Measurements from ENCODE around the gene C11orf97.

The C11orf97 gene

DNA sequence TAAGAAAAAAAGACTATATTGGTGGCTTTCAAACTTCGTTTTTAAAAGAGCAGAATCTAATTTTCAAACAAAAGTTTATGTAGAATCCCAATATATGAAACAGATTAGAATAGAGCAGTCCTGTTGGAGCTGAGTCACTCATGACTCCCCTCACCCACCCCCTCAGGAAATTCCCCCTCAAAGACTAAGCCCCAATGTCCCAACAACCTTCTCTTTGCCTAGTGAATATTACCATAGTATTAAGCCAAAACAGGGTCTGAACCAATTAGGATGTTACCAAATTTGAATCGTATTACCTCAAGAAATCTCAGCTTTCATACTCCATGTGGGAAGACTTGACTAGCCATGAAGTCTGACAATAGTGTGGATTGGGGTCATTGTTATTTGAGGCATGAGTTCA is 47.1 kb downstream of the C11orf97 start:
- Histone ChIP-seq H3K4me2 (ENCODE audit: low read length) (no peak overlapping the region), H3K9me3 (ENCODE audit: control insufficient read depth, insufficient read depth, low read length) (no peaks in the 10 kb centered on the region), H3F3A (ENCODE audit: control insufficient read depth, insufficient read depth) (no peaks in the 10 kb centered on the region), H3K4me3 (ENCODE audit: low read length) (no peak overlapping the region), H3K4me1 (ENCODE audit: control insufficient read depth, low read length) (peaks cover 13% of the 10 kb centered on the region), H3K27me3 (ENCODE audit: control insufficient read depth, low read length) (no peaks in the 10 kb centered on the region), H3K36me3 (ENCODE audit: control insufficient read depth, low read length) (no peaks in the 10 kb centered on the region), H3K9me2 (replicated peaks; ENCODE audit: control insufficient read depth, low read length) (no peaks in the 10 kb centered on the region), H3K79me2 (ENCODE audit: control insufficient read depth, low read length) (no peaks in the 10 kb centered on the region), H3K27ac (ENCODE audit: low read depth, low read length) (no peak overlapping the region), H4K20me1 (ENCODE audit: control insufficient read depth, insufficient read depth, low read depth, low read length) (no peaks in the 10 kb centered on the region)
- TF ChIP-seq, protein P1, sequence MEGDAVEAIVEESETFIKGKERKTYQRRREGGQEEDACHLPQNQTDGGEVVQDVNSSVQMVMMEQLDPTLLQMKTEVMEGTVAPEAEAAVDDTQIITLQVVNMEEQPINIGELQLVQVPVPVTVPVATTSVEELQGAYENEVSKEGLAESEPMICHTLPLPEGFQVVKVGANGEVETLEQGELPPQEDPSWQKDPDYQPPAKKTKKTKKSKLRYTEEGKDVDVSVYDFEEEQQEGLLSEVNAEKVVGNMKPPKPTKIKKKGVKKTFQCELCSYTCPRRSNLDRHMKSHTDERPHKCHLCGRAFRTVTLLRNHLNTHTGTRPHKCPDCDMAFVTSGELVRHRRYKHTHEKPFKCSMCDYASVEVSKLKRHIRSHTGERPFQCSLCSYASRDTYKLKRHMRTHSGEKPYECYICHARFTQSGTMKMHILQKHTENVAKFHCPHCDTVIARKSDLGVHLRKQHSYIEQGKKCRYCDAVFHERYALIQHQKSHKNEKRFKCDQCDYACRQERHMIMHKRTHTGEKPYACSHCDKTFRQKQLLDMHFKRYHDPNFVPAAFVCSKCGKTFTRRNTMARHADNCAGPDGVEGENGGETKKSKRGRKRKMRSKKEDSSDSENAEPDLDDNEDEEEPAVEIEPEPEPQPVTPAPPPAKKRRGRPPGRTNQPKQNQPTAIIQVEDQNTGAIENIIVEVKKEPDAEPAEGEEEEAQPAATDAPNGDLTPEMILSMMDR (IDR thresholded peaks at IDR 0.05; ENCODE audit: low read depth, low read length, poor library complexity, severe bottlenecking) = no peak
- TF ChIP-seq EZH2phosphoT487 (IDR thresholded peaks at IDR 0.05; ENCODE audit: borderline replicate concordance, low read length) = no peak

DNA sequence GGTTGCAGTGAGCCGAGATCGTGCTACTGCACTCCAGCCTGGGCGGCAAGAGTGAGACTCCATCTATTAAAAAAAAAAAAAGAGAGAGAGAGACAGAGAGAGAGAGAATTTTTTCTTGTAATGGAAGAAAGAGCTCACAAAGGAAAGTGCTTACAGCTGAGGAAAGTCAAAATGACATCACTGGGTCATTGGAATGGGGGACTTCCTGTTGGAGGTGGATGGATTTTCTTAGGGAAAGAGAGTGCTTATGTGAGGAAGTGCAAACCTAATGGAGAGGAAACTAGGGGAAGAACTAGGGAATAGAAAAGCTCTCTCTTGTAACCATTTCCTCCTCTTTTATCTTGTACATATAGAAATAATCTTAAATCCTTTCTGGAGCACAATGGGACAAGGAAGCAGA is 48.6 kb downstream of the C11orf97 start:
- Histone ChIP-seq H3K79me2 (ENCODE audit: control insufficient read depth, low read length) (no peaks in the 10 kb centered on the region), H3K27me3 (ENCODE audit: control insufficient read depth, low read length) (no peaks in the 10 kb centered on the region), H3K27ac (ENCODE audit: low read depth, low read length) (no peak overlapping the region), H3K4me2 (ENCODE audit: low read length) (no peak overlapping the region), H3K4me3 (ENCODE audit: low read length) (no peak overlapping the region), H3F3A (ENCODE audit: control insufficient read depth, insufficient read depth) (no peaks in the 10 kb centered on the region), H4K20me1 (ENCODE audit: control insufficient read depth, insufficient read depth, low read depth, low read length) (no peaks in the 10 kb centered on the region), H3K4me1 (ENCODE audit: control insufficient read depth, low read length) (peaks cover 13% of the 10 kb centered on the region), H3K9me3 (ENCODE audit: control insufficient read depth, insufficient read depth, low read length) (no peaks in the 10 kb centered on the region), H3K9me2 (replicated peaks; ENCODE audit: control insufficient read depth, low read length) (no peaks in the 10 kb centered on the region), H3K36me3 (ENCODE audit: control insufficient read depth, low read length) (no peaks in the 10 kb centered on the region)
- TF ChIP-seq EZH2phosphoT487 (IDR thresholded peaks at IDR 0.05; ENCODE audit: borderline replicate concordance, low read length) = no peak
- TF ChIP-seq, protein P1 (IDR thresholded peaks at IDR 0.05; ENCODE audit: low read depth, low read length, poor library complexity, severe bottlenecking) = no peak

DNA sequence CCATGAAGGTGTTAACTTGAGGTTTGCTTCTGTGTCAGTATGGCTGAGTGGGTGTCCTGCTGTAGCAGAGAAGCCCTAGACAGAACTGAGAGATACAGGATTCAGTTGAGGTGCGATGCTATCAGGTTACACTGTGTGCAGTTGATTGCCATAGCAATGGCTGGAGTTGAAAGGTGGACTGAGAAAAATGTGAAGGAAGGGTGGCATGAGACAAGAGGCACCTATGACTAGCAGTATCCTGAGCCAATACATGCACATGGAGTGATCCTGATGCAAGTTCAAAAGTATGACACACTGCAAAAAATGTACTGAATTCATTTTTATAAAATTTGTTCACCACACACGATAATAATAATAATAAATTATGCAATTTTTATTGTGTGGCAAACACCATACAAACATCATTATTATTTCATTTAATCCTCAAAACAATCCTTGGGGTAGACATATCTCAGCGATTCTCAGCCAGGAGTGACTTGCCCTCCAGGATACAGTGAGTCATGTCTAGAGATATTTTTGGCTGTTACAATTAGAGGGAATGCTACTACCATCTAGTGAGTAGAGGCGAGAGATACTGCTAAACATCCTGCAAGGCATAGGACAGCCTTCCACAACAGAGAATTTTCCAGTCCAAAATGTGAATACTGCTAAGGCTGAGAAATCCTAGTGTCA is 51.1 kb downstream of the C11orf97 start:
- no peaks in the 10 kb centered on the region for H3K27me3 ChIP-seq (ENCODE audit: control insufficient read depth, low read length)
- no peaks in the 10 kb centered on the region for H4K20me1 ChIP-seq (ENCODE audit: control insufficient read depth, insufficient read depth, low read depth, low read length)
- no peak overlapping the region for H3K27ac ChIP-seq (ENCODE audit: low read depth, low read length)
- TF ChIP-seq, protein P1 (IDR thresholded peaks at IDR 0.05; ENCODE audit: low read depth, low read length, poor library complexity, severe bottlenecking) = no peak
- TF ChIP-seq EZH2phosphoT487 (IDR thresholded peaks at IDR 0.05; ENCODE audit: borderline replicate concordance, low read length) = no peak
- H3K4me2 ChIP-seq (ENCODE audit: low read length) = no peak overlapping the region
- no peaks in the 10 kb centered on the region for H3K9me3 ChIP-seq (ENCODE audit: control insufficient read depth, insufficient read depth, low read length)
- peaks cover 8% of the 10 kb centered on the region for H3K4me1 ChIP-seq (ENCODE audit: control insufficient read depth, low read length)
- no peak overlapping the region for H3K4me3 ChIP-seq (ENCODE audit: low read length)
- no peaks in the 10 kb centered on the region for H3K79me2 ChIP-seq (ENCODE audit: control insufficient read depth, low read length)
- no peaks in the 10 kb centered on the region for H3K9me2 ChIP-seq (replicated peaks; ENCODE audit: control insufficient read depth, low read length)
- H3F3A ChIP-seq (ENCODE audit: control insufficient read depth, insufficient read depth) = no peaks in the 10 kb centered on the region
- H3K36me3 ChIP-seq (ENCODE audit: control insufficient read depth, low read length) = no peaks in the 10 kb centered on the region
